G401.6 (cell line): ENCODE measurements around the gene GLIS1.
"Not testable (repeated sequence)": the region's sequence is repeated elsewhere in the genome, so short reads cannot be mapped to it uniquely, and the experiment has no call there.

Experiments
- FAIRE-seq: peaks from 2 replicates; lab custom pipeline; 2012; peaks lifted over from hg19 to GRCh38; lab: Jason Lieb, UNC

Gene GLIS1

DNA sequence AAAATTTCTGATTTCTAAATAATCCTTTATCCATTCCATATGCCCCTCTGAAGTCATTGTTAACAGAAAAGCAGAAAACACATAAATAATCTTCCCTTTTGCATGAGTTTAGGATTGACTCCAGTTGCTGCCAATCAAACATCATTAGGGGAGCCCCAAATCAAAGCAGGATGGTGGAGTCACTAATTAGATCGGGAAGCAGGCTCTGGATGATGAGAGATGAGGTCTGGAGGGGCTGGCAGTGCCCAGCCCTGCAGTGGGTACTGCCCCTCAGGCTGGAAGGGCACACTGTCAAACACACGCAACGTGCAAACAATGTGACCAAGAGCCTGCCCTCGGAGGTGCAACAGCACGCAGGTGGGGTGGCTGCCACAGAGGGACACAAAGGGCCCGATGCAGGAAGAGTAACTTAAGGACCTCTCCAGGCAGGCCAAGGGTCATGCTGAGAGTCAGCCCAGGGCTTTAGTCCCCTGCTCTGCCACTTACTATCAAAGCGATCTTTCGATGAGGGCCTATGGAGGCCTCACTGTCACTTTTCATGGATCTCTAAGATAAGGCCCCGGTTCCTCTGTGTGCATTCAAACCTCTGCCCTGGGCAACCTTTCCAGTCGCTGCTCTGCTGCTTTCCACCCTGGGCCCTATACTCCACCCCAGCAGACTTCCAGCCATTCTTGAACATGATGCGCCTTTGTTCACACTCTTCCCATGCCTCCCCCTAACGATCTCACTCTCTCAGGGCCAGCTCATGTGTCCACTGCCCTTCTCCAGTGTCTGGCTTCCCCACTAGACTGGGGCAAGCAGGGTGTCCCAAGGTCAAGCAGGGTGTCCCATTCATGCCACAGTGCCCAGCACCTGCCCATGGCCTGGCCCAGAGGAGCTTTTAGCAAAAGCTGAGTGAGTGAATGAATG, 180.9 kb downstream of the GLIS1 start:
- FAIRE-seq = no peak

DNA sequence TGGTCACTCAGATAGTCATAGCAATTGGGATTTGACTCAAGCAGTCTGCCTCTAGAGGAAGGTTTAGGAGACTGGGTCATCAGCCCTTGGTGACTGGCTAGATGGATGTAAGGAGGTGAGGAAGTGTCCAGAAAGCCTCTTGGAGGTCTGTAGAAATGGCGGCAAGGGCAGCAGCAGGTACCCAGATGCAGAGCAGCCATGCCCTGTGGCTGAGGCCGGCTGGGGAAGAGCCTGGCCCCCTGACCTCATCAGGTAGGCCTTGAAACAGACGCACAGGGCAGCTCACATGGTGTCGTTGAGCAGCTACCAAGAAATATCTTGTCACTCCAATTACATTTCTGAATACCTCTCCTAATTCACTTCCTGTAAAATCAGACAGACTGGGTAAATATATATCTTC, 181.6 kb downstream of the GLIS1 start:
- no peak for FAIRE-seq

DNA sequence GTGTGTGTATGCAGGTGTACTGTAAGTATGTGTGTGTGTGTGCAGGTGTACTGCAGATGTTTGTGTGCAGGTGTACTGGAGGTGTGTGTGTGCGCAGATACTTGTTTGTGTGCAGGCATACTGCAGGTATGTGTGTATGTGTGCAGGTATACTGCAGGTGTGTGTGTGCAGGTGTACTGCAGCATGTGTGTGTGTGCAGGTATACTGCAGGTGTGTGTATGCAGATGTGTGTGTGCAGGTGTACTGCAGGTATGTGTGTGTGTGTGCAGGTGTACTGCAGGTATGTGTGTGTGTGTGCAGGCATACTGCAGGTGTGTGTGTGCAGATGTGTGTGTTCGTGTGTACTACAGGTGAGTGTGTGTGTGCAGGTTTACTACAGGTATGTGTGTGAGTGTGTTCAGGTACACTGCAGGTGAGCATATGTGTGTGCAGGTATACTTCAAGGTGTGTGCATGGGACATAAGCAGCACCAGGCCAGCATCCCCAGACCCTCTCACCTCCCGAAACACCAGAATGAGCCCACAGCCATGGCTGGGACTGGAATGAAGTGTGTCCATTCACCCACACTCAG, 182.2 kb downstream of the GLIS1 start:
- FAIRE-seq = no peak

DNA sequence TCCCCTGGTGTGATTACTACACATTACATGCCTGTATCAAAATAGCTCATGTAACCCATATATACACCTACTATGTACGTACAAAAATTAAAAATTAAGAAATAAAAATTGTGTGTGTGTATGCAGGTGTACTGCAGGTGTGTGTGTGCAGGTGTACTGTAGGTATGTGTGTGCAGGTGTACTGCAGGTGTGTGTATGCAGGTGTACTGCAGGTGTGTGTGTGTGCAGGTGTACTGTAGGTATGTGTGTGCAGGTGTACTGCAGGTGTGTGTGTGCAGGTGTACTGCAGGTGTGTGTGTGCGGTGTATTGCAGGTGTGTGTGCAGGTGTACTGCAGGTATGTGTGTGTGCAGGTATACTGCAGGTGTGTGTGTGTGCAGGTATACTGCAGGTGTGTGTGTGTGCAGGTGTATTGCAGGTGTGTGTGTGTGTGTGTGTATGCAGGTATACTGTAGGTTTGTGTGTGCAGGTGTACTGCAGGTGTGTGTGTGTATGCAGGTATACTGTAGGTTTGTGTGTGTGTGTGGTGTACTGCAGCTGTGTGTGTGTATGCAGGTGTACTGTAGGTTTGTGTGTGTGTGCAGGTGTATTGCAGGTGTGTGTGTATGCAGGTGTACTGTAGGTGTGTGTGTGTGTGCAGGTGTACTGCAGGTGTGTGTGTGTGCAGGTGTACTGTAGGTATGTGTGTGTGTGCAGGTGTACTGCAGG, 183.2 kb downstream of the GLIS1 start:
- not testable (repeated sequence) for FAIRE-seq

DNA sequence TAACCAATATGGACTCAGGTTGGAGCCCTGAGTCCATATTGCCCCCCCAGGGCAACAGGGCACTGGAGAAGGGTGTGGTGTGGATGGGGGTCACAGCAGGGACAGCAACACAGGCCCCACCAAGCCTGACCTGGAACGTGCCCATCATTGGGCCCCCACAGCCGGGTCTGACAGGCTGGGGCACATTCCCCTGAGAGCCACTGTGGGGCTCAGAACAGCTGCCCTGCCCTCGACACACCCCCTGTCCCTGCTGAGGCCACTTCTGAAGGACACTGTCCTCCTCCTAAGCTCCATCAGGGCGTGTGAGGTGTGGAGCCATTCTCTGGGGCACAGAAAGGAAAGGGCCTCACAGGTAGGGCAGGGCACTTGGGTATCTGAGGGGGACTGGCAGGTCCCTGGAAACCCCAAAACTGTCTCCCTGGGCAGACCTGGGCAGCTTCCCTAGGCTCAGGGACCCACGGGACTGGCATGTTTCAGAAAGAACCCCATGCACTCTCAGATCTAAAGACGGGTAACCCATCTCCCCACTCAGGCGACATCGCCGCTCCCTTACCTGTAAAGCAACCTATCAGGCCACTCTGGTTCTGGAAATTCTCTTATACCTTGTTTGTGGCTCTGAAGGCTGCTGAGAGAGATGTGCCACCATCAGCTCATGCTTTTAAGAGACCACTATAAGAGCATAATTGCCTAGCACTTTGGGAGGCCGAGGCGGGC, 184.2 kb downstream of the GLIS1 start:
- no peak for FAIRE-seq

DNA sequence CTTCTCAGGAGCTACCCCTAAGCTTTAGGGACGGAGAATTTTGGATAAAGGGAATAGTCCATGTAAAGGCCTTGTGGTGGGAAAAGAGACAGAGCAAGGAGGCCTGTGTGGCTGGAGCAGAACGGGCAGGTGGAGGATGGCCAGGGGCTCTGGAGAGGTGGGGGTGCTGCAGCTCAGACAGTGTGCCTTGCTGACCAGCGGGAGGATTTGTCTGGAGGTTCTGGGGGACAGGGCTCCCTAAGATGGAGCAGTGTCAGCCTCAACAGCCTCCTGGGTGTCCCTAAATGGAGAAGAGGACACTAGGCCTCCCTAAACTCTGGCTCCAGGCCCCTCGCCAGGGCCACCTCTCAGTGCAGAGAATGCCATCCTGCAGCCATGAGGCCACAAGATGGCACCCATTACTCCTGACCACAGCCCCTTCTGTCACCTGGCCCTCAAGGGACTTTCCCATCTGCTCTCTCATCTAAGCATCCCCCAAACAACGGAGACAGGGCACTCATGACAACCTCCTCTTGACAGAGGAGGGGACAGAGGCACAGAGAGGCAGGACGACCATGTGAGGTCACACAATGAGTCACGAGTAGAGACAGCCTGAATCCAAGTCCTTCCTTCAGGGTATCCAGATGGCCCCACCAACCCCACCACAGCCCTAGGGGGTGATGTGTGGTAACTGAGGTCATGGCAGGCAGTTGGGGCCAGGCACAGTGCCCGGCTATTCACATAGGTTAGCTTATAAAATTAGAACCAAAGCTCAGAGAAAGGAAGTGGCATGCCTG, 185.0 kb downstream of the GLIS1 start:
- FAIRE-seq = no peak

DNA sequence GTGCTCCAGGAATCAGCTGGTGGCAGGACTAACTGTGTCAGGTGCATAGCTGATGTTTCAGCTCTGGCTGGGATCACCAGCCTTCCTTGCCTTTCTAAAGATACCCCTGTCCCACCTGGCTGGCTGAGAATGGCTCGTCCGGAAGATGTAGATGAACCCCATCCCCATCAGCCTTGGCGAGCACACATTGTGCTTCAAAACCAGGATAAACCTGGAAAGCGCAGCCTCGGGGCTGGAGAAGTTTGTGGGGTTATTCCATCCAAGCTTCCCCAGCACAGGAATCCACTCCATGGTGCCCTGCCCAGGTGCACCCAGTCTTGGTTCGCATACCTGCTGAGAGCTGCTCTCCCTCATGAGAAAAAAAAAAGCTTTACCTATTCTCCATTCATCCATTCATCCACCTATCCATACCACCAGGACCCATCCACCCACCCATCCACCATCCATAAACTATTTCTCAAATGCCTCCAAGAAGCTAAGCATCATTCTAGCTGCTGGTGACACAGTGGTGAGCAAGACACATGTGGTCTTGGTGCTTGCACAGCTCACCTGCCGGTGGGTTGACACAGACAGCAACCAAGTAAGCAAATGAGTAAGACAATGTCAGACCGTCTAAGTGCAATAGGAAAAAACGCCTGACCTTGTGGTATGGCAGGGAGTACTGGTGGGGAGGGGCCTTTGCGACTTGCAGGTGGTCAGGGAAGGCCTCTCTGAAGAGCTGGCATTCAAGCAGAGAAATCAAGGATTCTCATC, 185.8 kb downstream of the GLIS1 start:
- FAIRE-seq = no peak

DNA sequence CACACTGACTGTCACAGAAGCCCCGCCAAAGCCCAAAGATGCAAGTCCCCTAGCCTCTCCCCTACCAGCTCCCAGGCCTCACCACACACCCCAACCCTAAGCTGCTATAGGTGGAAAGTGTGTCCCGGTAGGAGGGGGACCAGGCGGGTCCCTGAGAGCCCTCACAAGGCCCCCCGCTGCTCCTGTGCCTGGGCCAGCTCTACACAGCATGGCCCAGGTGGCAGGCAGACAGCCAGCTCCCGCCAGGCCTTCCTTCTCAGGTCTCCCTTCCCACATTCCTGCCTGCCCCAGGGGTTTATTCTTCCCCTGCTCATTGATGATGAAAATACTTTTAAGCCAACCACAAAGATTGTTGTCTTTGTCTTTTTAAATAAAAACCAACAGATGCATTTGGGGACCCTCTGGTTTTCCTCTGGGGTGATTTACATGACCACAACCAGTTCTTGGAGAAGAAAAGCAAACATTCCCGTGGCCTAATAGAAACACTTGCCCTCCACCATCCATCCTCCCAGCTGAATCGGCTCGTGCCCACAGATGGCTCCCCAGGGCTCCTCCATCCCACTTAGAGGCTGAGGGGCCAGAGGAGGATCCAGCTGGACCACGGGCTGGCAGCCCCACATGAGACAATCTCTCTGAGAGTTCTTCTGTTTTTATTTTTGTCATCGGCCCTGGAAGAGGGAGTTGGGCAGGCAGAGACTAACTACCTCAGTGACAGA, 186.7 kb downstream of the GLIS1 start:
- FAIRE-seq = no peak

DNA sequence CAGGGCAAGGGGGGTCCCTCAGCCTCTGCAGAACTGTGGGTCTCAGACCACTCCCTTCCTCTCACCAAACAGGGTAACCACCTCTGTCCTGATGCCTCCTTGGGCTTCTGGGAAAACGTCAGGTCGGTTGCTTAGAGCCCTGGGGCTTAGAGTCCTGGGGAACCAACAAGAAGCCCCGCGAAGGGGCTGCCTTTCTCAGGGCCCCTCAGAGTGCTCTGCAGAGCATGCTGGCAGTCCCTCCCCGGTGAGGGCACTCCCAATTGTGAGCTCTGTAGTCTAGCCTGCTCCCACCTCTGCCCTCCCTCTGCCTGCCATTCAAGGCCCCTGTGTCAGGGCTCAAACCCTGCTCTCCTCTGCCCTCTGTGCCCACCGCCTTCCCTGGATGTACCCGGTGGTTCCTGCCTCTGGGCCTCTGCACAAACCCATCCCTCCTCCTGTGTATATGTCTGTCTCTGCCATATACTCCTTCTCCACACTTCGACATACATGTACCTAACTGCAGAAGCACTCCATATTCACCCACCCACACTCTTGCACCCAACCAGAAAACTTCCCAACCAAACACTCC, 187.5 kb downstream of the GLIS1 start:
- no peak for FAIRE-seq

DNA sequence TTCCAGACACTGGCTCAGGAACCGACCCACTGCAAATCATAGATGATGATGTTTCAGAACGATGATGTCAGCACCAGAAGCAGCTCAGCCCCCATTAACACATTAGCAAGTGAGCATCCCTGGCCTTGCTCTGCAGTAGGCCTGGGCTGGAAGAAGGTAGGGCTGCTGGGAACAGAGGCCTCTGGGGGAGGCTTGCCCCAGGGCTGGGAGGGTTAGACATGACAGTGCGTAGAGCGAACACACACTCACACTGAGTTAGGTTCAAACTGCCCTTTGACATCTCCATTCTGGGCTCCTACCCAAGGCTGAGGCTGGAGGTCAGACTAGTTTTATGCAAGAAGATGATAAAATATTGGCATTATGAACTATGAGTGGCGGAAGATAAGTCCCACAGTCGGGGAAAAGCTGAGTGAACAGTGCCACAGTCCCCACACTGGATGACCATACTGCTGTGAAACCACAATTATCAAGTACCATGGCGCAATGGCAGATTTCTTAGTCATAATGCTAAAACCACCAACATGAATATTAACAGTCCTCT, 188.7 kb downstream of the GLIS1 start:
- FAIRE-seq = no peak

DNA sequence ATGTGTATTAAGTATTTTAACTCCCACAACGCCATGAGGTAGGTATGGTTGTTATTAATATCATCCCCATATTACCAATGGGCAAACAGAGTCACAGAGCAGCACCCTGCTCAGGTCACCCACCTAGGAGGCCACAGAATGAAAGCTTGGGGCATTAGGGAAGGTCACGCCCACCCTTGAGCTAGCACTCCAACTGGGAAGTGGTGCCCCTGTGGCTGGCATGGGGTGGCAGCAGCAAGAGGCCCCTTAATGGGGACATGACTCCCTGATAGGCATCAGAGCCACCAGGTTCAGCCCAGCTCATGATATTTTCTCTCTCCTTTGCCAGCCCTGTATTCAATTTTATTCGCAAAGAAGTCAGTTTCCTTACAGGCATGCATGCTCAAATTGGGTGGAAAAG, 189.2 kb downstream of the GLIS1 start:
- FAIRE-seq = no peak

DNA sequence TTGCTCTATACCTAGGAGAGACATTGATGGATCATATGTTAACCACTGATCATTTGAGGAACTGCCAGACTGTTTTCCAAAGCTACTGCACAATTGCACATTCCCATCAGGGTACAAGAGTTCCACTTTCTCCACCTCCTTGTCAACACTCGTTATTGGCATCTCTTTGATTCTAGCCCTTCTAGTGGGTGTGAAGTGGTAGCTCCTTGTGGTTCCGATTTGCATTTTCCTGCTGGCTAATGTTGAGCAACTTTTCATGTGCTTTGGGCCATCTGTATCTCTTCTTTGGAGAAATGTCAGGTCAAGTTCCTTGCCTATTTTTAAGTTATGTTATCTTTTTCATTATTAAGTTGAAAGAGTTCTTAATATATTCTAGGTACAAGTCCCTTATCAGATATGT, 189.7 kb downstream of the GLIS1 start:
- FAIRE-seq = no peak

DNA sequence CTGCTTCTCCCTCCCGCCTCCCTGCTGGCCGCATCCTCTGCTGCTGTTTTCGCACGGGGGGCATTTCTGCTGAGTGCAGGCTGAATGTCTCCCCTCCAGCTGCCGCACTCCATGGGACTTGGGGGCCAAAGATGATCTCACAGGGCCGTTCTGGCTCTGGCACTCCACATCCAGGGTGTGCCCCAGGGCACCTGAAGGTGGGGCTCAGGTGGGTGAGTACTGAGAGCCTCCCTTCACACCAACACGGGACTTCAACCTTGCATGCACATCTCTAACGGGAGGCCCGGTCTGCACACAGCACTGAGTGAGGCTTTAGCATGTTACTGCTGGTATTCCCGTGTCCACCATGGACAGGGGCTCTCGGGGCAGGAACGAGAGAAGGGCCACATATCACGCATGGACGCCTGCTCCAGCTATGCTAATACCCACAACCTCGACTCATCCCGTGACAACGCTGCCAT, 190.9 kb downstream of the GLIS1 start:
- FAIRE-seq = no peak

DNA sequence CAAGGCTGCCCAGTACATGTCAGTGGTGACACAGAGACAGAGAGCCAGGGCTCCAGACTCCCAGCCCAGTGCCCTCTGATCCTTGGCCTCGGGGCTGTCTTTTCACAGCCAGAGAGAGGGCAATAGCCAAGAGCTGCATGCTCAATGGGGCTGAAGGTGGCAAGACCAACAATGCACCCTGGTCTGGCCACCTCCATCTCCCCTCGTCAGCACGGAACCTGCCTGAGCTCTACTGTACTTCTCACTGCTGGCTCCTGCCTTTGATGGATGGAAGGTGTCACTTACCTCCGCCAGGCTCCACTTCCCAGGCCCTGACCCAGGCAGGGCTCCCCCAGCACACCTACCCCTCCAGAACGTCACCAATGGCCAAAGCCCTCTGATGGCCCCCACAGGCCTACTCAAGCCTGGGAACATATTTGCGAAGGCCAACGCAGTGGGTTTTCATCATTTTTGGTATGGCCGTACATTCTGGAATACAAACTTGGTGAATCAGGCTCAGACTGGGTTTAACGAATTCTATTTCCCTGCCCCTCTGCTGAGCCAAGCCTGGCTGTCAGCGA, 191.7 kb downstream of the GLIS1 start:
- no peak for FAIRE-seq

DNA sequence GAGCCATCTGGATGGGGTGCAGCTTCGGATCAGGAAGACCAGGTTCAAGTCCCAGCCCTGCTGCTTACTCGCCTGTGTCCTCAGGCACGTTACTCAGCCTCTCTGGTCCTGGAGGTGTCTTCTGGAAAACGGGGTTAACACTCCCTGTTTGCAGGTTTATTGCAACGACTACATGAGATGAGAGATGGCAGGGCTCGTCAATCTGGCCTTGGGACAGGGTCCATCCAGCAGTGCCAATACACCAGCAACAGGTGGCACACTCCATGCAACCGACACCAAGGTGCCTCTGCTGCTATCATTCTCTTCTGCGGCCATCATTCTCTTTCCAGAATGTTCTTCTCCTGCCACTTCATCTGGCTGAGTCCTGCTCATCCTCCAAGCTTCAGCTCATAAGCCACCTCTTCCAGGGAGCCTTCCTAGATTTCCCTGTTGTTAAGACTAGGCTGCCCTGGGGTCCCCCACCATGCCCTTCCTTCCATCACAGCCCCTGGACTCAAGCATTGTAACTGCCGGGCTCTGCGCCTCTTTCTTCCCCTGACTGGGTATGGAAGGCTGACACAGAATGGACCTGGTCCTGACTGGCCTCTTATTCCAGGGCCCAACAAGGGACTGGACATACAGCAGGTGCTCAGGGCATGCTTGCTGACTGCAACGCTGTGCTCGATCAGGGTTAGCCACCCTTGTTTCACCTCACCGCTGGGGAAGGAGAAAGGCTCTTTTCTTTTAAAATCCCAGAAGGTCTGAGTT, 192.4 kb downstream of the GLIS1 start:
- FAIRE-seq = no peak

DNA sequence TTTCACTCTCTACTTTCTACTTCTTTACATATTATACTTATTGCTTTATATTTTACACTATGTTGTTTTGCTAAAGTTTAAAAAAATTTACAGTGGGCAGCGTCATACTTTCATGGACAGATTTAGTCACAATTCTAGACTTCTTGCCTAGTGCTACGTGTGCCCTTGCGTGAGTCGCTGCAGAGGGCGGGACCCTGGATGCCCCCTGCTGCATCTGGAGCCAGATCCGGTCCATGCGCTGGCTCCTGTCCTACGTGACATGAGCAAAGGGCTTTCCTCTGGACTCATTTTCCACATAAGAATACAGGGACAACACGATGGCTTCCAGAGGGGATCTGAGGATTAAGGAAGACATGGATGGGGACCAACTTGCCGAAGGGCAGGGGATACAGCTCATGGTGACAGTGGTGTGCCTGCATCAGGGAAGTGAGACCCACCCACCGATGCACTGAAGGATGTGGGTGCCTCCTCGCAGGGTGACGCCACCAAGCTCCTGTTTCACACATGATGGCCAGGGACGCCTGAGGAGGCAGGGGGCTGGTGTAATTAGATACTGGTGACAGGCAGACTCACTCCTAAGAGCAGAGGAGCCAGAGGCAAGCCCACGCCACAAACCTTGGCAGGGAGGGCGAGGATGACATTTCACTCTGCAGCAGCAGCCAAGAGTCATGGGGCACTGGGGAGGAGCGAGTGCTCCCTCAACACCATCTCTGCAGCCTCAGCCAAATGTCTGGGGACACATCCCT, 193.1 kb downstream of the GLIS1 start:
- FAIRE-seq = no peak

DNA sequence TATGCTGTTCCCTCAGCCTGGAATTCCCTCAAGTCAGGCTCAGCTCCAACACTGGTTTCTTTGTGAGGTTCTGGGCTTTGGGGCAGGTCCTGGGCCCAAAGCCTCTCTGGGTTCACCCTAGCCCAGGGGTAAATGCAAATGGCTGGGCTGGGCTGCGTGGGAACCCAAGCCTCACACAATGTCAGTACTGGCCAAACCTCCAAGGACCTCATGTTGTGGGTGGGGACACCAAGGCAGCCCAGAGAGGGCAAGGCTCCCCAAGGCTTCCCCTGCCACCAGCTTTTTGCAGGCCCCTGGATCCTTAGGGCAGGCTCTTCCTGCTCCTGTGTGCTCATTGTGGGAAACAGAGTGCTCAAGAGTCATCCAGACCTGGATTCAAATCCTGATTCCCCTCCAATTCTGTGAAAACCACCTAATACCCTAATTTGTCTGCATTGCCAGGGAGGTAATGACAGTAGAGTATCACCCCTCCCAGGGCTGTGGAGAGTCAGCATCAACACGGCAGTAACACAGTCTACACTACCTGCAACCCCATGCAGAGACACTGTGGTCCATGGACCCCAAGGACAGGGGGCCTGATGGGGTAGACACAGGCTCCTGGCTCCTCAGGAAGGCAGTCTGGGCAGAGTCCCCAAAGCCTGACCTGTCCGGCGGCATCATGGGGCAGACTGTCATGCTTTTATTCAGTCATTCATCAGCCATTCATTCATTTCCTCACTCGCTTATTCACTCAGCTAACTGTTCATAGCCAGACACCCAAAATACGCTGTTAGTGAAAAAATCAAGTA, 194.0 kb downstream of the GLIS1 start:
- FAIRE-seq = no peak
